Thymus (tissue), 11 donors: Measurements from ENCODE around the gene HOXC12. TPM values are rescaled to one million over a fixed set of nuclear protein-coding genes. Genes with fewer than 3 reads are reported as not detected.

Source experiments
- DNase-seq, 9 donors: peaks; one replicate each; pipeline ENCODE4 v3.0.0-alpha.2; 2013; ENCODE audit warnings: low spot score in 9 of 9, low read depth in 6 of 9, missing footprints in 1 of 9
- H3K27ac ChIP-seq, 2 donors: one replicate each; pipeline ENCODE4 v1.5.1; 2013; ENCODE audit warnings: control low read depth in 1 of 2, low read depth in 1 of 2, low read length in 1 of 2, mild to moderate bottlenecking in 1 of 2, moderate library complexity in 1 of 2
- H3K27me3 ChIP-seq, 2 donors: one replicate each; pipeline ENCODE4 v1.5.1; 2013; ENCODE audit warnings: low read length in 1 of 2; ENCODE audit not compliant: control insufficient read depth in 2 of 2, insufficient read depth in 1 of 2
- H3K36me3 ChIP-seq, 2 donors: one replicate each; pipeline ENCODE4 v1.5.1; 2013; ENCODE audit warnings: low read length in 1 of 2, mild to moderate bottlenecking in 1 of 2, moderate library complexity in 1 of 2; ENCODE audit not compliant: control insufficient read depth in 2 of 2, insufficient read depth in 2 of 2
- H3K4me1 ChIP-seq, 2 donors: one replicate each; pipeline ENCODE4 v1.5.1; 2013; ENCODE audit warnings: low read length in 2 of 2; ENCODE audit not compliant: control insufficient read depth in 2 of 2, insufficient read depth in 2 of 2
- H3K4me3 ChIP-seq, 2 donors: one replicate each; pipeline ENCODE4 v1.5.1; 2013; ENCODE audit warnings: low read length in 2 of 2, control low read depth in 1 of 2, mild to moderate bottlenecking in 1 of 2
- H3K9me3 ChIP-seq, 2 donors: one replicate each; pipeline ENCODE4 v1.5.1; 2013; ENCODE audit warnings: low read length in 1 of 2, mild to moderate bottlenecking in 1 of 2; ENCODE audit not compliant: control insufficient read depth in 2 of 2, insufficient read depth in 1 of 2
- WGBS: extraction: QIAGEN DNeasy Blood & Tissue Kit; methylation state at CpG from one replicate; pipeline ENCODE4 v1.1.7; 2013; 5-methylcytosine and 5-hydroxymethylcytosine counted together
- polyA plus RNA-seq: library from polyadenylated mRNA; stranded (reverse); fragments of 200-250 nt; gene quantifications from one replicate; pipeline ENCODE4 v1.2.3, GENCODE V29; 2013
- total RNA-seq: library from RNA; stranded (reverse); fragments of 120-200 nt; gene quantifications from one replicate; pipeline ENCODE4 v1.2.4, GENCODE V29; 2013
- donor health status: healthy.

HOXC12 gene
- total and polyA plus RNA-seq, 2 donors, result 0.05 to 0.07 TPM

DNA sequence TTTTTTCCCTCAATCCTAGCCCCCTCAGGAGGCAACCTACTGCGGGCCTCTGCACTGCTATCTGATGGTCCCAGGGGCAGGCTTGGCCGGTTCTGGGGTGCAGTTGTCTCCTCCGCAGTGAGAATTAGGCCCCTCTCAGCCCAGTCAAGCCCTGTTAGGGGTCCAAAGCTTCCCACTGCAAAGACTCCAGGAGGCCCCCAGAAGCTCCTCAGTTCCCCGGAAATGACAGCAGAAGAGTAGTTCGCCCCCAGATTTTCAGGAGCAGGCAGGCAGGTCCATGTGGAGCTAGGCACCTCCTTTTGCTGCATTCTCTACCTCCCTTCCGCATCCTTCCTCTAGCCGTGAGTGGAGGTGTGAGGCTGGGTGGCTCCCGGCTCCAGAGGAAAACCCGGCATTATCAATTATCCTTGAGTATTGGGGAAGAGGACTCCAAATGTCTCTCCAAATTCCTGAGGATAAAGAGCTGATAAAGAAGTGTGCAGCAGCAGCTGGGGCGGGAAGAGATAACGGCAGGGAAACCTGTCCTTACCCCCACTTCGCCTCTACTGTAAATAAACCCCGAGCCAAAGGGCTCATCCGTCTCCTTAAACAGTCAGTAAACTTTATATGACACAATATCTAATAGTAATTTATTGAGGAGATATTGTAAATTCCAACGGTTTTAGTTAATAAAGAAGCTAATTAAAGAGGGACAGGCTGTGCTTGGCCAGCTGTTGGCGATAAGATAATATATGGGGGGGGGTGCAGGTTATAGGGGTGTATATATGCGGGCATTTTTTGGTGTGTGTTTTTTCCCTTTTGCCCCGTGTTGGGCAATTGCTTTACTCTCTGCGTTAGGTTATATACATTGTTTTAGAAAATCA lies 641 bp upstream of the HOXC12 start:
- Histone ChIP-seq H3K27ac (no peak overlapping the region), H3K27me3 (peaks cover 94 to 99% of the 10 kb centered on the region in 2 donors), H3K4me1 (no peaks in the 10 kb centered on the region), H3K9me3 (peaks cover 0 to 9% of the 10 kb centered on the region in 2 donors), H3K4me3 (no peak overlapping the region), H3K36me3 (no peaks in the 10 kb centered on the region)
- WGBS, result 11% methylated on average over 19 of the region's 19 CpGs
- DNase-seq, result no peak

DNA sequence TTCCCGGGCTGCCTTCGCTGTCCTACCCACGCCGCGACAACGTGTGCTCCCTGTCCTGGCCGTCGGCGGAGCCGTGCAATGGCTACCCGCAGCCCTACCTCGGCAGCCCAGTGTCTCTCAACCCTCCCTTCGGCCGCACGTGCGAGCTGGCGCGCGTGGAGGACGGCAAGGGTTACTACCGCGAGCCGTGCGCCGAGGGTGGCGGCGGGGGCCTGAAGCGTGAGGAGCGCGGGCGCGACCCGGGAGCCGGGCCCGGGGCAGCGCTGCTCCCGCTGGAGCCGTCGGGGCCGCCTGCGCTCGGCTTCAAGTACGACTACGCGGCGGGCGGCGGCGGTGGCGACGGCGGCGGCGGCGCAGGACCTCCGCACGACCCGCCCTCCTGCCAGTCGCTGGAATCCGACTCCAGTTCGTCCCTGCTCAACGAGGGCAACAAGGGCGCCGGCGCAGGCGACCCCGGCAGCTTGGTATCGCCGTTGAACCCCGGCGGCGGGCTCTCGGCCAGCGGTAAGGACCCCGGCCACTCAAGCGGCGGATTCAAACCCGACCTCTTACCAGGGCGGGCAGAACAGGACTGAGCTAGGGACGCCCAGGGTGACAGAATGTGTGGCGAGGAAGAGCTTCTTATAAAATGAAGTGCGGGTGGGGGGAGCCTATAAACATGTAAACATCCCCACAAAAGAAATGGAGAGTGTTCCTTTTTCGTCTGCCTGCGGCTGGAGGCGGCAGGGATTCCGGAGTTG lies 503 bp downstream of the HOXC12 start:
- Histone ChIP-seq H3K36me3 (no peaks in the 10 kb centered on the region), H3K27ac (no peak overlapping the region), H3K4me1 (no peaks in the 10 kb centered on the region), H3K4me3 (no peak overlapping the region), H3K27me3 (peaks cover 90 to 99% of the 10 kb centered on the region in 2 donors), H3K9me3 (peaks cover 0 to 9% of the 10 kb centered on the region in 2 donors)
- 7% methylated on average over 86 of the region's 86 CpGs for WGBS
- no peak for DNase-seq

DNA sequence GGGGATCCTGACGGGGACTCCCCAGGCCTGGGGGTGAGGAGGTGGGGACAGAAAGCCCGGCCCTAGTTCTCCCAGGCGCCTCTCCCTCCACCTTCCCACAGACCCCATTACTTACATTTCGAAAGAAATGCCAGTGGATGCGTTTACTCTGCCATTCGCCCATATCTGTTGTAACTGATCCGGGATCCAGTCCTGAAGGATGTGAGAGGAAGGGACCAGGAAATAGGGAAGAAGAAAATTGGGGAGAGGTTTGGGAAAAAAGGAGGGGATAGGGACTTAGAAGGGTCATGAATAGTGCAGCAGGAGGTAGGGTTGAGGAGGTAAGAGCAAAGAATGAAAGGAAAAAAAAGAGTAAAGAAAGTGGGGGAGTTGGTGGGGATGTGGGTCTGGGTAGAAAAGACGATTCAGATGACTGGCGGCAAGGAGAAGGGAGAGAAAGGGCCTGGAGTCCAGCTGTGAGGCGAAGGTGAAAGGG lies 1.1 kb downstream of the HOXC12 start:
- 13% methylated on average over 10 of the region's 10 CpGs for WGBS
- no peaks in the 10 kb centered on the region for H3K36me3 ChIP-seq
- peaks cover 88 to 99% of the 10 kb centered on the region in 2 donors for H3K27me3 ChIP-seq
- no peak overlapping the region for H3K27ac ChIP-seq
- no peak for DNase-seq
- no peaks in the 10 kb centered on the region for H3K4me1 ChIP-seq
- H3K4me3 ChIP-seq, result no peak overlapping the region
- peaks cover 0 to 8% of the 10 kb centered on the region in 2 donors for H3K9me3 ChIP-seq

DNA sequence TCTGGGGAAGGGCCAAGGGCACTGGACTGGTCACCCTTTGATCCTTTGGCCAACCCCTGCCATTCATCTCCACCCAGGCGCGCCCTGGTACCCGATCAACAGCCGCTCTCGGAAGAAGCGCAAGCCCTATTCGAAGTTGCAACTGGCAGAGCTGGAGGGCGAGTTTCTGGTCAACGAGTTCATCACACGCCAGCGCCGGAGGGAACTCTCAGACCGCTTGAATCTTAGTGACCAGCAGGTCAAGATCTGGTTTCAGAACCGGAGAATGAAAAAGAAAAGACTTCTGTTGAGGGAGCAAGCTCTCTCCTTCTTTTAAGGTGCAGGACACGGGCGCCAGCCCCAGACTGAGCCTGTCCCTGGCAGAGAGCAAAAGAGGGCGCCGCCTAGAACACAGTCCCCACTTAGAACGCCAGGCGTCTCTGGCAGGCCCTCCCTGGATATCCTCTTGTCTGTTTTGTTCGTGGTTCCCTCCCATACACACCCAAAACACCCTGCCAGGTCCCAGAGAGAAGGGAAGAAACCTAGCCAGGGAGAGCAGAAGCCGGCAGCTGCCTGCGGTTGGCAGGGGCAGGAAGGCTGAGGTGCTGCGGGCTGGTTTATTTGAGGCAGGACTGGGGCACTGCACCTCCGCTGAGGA lies 1.7 kb downstream of the HOXC12 start:
- Histone ChIP-seq H3K4me3 (no peak overlapping the region), H3K27ac (no peak overlapping the region), H3K4me1 (no peaks in the 10 kb centered on the region), H3K9me3 (peaks cover under 1 to 3% of the 10 kb centered on the region in 2 donors), H3K36me3 (no peaks in the 10 kb centered on the region), H3K27me3 (peaks cover 88 to 99% of the 10 kb centered on the region in 2 donors)
- DNase-seq, result no peak
- WGBS, result 7% methylated on average over 25 of the region's 25 CpGs

DNA sequence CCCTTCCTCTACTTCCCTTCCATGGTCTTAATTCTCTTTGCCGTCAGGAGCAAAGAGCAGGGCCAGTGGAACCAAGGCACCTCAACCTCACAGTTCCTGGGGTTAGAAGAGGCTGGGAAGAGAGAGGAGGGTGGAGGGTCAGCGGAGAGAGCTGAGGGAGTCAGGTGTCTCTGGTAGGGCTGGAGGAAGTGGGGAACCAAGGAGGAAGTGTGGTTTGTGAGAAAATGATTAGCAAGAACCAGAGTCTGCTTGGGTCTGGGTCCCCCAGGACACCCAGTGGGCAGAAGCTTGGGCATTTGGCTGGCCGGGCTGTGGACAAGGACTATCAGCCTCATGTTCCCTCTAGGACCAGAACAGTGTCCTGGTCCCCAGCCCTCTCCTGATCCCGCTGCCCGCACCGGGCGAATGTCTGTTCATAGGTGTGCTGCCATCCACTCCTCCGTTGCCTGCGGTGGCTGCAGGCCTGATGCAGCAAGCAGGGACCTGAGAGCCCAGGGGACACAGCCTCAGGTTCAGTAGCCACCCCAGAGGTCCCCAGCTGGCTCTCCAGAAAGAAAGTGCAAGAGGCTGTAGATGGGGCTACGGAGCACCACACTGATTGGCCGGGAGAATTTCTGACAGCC lies 2.3 kb downstream of the HOXC12 start:
- Histone ChIP-seq H3K9me3 (peaks cover 0 to 3% of the 10 kb centered on the region in 2 donors), H3K4me1 (no peaks in the 10 kb centered on the region), H3K27ac (no peak overlapping the region), H3K4me3 (no peak overlapping the region), H3K27me3 (peaks cover 88 to 99% of the 10 kb centered on the region in 2 donors), H3K36me3 (no peaks in the 10 kb centered on the region)
- no peak for DNase-seq
- WGBS, result 4% methylated on average over 11 of the region's 11 CpGs

DNA sequence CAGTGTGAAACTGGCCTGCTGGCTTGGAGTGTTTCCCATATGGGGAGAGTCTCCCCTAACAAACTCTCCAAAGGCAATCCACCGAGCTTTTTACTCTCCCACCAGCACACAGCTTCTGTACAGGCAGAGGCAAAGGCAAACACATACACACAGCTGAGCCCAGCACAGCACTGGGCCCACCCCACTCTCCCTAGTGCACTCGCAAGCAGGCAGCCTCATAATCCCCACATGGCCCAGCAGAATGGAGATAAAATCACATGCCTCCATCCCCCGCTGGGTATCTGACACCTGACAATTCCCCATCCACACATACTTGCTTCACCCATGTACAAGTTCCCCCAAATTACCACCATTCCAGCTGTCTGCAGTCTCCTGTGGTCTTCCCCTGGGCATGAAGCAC lies 3.4 kb downstream of the HOXC12 start:
- no peak overlapping the region for H3K27ac ChIP-seq
- no peaks in the 10 kb centered on the region for H3K36me3 ChIP-seq
- peaks cover 89 to 99% of the 10 kb centered on the region in 2 donors for H3K27me3 ChIP-seq
- no peak overlapping the region for H3K4me3 ChIP-seq
- H3K4me1 ChIP-seq, result no peaks in the 10 kb centered on the region
- no peak for DNase-seq
- H3K9me3 ChIP-seq, result peaks cover 0 to 3% of the 10 kb centered on the region in 2 donors
- 24% methylated on average over 3 of the region's 3 CpGs for WGBS

DNA sequence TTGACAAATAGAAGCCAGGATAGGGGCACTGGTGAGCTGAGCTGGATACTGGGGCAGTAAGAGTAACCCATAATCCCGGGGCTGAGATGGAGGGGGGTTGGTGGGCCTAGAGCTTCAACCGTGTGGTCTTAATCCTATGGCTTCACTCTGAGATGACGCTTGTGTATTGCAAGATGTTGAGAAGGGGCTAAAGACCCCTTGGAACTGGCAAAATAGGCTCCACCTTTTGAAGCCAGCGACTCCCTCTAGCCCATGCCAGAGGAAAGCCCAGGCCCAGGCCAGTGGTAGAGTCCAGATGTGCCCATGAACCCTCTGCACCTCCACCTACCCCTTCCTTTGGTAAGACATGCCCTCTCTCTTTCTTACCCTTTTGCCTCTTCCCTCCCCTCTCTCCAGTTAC lies 4.6 kb downstream of the HOXC12 start:
- DNase-seq, result no peak
- no peak overlapping the region for H3K4me3 ChIP-seq
- peaks cover 85 to 99% of the 10 kb centered on the region in 2 donors for H3K27me3 ChIP-seq
- no peak overlapping the region for H3K27ac ChIP-seq
- no peaks in the 10 kb centered on the region for H3K36me3 ChIP-seq
- peaks cover 0 to 3% of the 10 kb centered on the region in 2 donors for H3K9me3 ChIP-seq
- H3K4me1 ChIP-seq, result no peaks in the 10 kb centered on the region
- 15% methylated on average over 4 of the region's 4 CpGs for WGBS

DNA sequence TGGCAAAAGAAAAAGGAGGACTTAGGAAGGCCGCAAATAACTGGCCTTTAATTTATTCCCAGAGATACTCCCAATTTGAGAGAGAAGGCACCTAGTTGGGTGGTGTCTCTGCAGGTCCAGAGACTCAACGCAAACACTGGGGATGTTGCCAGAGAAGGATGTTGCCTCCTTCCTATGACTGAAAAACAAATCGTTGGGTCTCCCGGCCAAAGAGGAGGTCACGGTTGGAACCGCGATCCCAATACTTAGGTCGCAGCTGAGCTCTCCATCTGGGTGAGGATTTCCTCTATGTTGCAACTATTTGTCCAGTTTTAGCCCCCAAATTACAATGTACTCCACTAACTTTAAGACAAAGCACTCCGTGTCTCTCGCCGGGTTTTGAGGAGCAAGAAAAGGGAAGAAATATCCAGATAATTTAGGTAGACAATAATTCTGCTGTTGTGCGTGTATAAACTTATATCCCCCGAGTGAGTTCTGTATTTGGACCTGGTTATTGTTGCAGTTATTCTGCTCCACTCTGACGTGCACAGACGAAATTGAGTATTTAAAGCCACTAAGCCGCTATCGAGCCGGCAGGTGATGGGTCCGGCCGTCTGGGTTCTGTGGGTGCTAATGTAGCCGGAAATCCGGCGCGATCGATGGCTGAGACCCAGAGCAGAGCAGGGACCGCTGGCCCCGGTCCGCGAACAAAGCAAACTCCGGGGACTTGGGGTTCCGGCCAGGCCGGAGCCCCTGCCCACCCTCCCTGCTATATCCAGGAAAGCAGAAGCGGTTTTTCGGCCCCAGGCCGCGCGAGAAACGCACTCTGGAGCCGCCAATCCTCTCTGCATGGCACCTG lies 5.7 kb downstream of the HOXC12 start:
- DNase-seq, result no peak
- no peaks in the 10 kb centered on the region for H3K36me3 ChIP-seq
- WGBS, result 11% methylated on average over 39 of the region's 39 CpGs
- H3K9me3 ChIP-seq, result peaks cover 0 to 3% of the 10 kb centered on the region in 2 donors
- H3K27me3 ChIP-seq, result peaks cover 83 to 100% of the 10 kb centered on the region in 2 donors
- H3K4me1 ChIP-seq, result no peaks in the 10 kb centered on the region
- no peak overlapping the region for H3K4me3 ChIP-seq
- H3K27ac ChIP-seq, result no peak overlapping the region
